ENCODE measurements around the gene APOBEC4.
A peak's percentile ranks its signal among the peaks of the same experiment; 100 is the strongest.

APOBEC4 gene

DNA sequence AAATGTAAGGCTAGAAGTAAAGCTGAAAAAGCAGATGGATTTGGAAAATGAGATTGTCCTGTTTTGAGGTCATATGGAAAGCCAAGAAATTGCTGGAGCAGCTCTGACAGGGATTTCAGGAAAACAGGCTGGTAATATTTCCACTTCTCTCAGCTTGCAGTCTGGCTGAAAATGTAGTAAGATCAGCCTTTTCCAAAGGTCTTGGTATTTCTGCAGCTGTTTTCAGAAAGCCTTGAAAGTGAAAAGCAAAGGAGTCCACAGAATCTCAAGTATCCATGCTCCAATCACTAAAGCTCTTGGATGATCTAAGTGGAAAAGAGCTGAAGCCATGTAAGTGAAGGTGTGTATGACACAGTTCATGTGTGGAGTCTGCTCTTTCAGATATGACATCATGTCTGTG lies 41.6 kb upstream of the APOBEC4 start:
- no peak for DNase-seq (ENCODE audit: low read depth)
- TF ChIP-seq, protein P1, sequence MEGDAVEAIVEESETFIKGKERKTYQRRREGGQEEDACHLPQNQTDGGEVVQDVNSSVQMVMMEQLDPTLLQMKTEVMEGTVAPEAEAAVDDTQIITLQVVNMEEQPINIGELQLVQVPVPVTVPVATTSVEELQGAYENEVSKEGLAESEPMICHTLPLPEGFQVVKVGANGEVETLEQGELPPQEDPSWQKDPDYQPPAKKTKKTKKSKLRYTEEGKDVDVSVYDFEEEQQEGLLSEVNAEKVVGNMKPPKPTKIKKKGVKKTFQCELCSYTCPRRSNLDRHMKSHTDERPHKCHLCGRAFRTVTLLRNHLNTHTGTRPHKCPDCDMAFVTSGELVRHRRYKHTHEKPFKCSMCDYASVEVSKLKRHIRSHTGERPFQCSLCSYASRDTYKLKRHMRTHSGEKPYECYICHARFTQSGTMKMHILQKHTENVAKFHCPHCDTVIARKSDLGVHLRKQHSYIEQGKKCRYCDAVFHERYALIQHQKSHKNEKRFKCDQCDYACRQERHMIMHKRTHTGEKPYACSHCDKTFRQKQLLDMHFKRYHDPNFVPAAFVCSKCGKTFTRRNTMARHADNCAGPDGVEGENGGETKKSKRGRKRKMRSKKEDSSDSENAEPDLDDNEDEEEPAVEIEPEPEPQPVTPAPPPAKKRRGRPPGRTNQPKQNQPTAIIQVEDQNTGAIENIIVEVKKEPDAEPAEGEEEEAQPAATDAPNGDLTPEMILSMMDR (conservative IDR thresholded peaks at IDR 0.05; ENCODE audit: low read length), result no peak
- H3K4me3 ChIP-seq (ENCODE audit: low read length), result no peak overlapping the region

DNA sequence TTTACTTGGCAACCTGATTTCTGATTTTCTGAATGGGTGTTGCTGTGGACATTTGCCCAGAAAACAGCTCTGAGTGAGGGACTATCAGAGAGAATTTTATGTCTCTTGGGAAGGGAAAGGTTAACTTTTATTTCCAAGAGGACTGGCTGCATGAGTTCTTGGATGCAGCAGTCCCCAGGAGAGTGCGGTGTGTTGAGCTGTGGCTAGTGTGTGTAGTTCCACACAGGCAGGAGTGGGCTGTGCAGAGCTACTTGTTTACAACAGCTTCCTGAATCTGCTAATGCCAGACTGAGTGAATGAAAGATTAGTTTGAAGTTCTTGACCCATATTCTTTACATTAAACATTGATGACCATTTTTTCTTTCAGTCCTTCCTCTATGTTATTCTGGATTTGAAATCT lies 41.0 kb upstream of the APOBEC4 start:
- H3K4me3 ChIP-seq (ENCODE audit: low read length), result no peak overlapping the region
- DNase-seq (ENCODE audit: low read depth), result no peak
- TF ChIP-seq, protein P1 (conservative IDR thresholded peaks at IDR 0.05; ENCODE audit: low read length), result no peak

DNA sequence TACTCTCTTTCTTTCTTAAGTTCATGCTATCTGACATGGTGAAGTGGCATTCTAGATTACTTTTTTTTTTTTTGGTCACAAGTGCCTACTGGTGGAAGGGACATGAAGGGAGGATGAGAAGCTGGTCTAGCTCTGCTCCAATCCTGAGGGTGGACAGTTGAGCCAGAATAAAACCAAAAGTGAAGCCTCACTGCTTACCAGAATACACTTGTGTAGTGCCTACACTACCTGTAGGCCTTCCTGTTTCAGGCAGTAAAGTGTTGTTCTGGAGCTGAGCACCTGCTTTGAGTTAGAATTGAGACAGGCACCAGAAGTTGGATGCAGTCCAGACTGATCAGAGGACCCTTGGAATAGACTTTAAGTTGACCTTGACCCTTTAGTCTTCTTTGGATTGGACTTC lies 40.4 kb upstream of the APOBEC4 start:
- H3K4me3 ChIP-seq (ENCODE audit: low read length), result no peak overlapping the region
- no peak for DNase-seq (ENCODE audit: low read depth)
- TF ChIP-seq, protein P1 (conservative IDR thresholded peaks at IDR 0.05; ENCODE audit: low read length), result no peak

DNA sequence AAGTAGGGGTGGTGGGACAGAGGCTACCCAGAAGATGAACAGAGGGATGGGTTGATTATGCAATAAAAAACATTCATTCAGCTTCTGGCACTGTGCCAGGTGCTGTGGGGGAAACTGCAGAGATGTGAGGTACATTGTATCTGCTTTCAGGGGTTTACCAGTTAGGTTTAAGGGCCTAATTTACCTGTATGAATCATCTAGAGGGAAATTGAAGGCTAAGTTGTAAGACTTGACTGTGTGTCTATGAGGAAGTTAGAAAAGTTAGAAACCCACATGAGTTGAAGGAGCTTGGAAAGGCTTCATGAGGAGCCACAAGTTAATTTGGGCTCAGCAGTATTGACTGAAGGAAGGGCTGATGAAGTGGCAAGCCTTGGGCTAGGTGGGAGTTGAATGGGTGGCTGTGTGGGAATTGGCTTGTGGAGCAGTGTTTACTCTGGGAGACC lies 36.7 kb upstream of the APOBEC4 start:
- TF ChIP-seq, protein P1 (conservative IDR thresholded peaks at IDR 0.05; ENCODE audit: low read length), result no peak
- H3K4me3 ChIP-seq (ENCODE audit: low read length), result no peak overlapping the region
- DNase-seq (ENCODE audit: low read depth), result no peak

DNA sequence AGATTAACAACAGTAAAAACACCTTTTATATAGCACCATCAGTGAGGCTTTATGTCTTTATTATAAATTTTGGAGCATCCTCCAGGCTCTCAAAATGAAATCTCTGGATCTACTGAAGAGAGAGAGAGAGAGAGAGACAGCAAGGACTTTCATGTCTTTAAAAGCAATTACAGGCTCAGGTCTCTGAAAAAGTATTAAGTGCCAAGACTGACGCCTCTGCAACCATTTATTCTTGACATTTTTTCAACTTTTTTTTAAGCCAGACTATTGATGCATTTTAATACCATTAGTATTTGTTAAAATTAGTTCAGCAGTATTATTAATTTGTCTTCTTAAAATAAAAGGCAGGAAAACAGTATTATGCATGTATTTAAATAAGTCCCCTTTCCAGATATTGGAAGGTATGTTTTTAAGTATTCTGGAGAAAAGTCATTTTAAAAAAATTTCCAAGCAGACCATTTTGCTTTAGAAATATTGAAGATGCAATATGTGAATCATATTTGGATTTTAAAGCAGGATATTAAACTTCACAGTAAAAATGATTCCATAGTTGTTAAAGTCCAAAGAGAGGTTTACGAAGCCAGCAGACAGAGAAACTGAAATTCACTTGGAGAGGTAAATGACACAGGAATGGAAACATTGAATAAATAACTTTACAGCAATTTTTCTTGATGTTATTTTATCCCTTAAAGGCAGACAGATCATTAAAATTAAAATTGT lies 35.4 kb upstream of the APOBEC4 start:
- TF ChIP-seq, protein P1 (conservative IDR thresholded peaks at IDR 0.05; ENCODE audit: low read length), result no peak
- DNase-seq (ENCODE audit: low read depth), result no peak
- H3K4me3 ChIP-seq (ENCODE audit: low read length), result no peak overlapping the region

DNA sequence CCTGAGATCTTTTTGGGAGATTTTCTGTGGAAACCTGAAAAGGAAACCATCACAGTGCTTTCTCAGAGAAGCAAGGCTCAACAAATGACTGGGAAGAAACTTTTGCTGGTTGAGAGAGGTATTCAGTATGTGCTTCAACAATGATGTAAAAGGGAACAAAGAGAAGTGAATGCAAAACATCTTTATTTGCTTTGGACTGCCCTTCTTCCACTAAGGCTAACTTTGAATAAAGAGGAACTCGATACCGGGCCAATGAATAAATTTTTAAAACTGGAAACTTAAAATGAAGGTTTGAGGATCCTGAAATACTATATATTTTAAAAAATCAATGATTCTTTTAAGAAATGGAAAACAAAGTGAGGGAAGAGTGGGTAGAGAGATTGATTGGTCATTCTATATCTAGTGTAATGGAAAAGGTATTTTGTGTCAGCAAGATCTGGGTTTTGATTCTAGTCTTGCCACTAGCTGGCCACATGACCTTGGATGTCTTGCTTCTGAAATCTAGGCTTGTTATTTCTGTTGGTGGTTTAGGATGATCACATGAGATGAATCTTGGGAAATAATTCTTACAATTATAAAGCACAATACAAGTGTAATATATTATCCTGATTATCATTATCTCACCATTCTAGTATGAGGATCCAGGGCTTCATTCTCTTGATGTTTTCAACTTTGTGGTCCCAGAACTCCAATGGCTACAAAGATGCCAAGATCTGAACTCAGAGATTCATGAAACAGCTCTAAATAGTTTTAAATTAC lies 34.6 kb upstream of the APOBEC4 start:
- TF ChIP-seq, protein P1 (conservative IDR thresholded peaks at IDR 0.05; ENCODE audit: low read length), result no peak
- DNase-seq (ENCODE audit: low read depth), result peak; percentile 52
- no peak overlapping the region for H3K4me3 ChIP-seq (ENCODE audit: low read length)

DNA sequence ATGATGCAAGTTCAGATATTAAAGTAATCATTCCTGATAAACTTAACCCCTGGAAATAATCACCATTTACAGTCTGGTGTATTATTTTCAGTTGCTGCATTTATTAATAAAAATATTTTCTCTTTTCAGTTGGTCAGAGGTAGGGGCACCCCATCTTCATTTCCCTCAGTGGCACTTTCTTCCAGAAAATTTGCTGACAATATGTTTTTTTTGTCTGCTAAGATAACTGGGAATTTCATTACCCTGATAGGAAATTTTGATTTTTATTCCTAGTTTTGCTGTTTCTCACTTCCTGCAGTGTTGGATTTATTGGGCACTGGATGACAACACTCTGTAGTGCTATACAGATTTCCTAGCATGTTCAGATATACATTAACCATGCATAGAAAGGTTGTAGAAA lies 33.1 kb upstream of the APOBEC4 start:
- H3K4me3 ChIP-seq (ENCODE audit: low read length), result no peak overlapping the region
- DNase-seq (ENCODE audit: low read depth), result no peak
- TF ChIP-seq, protein P1 (conservative IDR thresholded peaks at IDR 0.05; ENCODE audit: low read length), result no peak
